IgD-negative memory B cell (primary cell): ENCODE results near the gene SLC50A1. TPM values are rescaled to one million over a fixed set of nuclear protein-coding genes. Genes with fewer than 3 reads are reported as not detected.
A peak's percentile ranks its signal among the peaks of the same experiment; 100 is the strongest.

Experiments used
- H3K27ac Mint-ChIP-seq, 3 donors: one replicate each; pipeline ENCODE4 v1.8.0; 2020 to 2022; ENCODE audit warnings: mild to moderate bottlenecking in 3 of 3, mixed read lengths in 3 of 3, moderate library complexity in 1 of 3
- H3K27me3 Mint-ChIP-seq: one replicate; pipeline ENCODE4 v1.8.0; 2021; ENCODE audit warnings: mixed read lengths
- H3K36me3 Mint-ChIP-seq: one replicate; pipeline ENCODE4 v1.8.0; 2020; ENCODE audit warnings: mild to moderate bottlenecking, mixed read lengths
- H3K4me1 Mint-ChIP-seq, 3 donors: one replicate each; pipeline ENCODE4 v1.8.0; 2020 to 2022; ENCODE audit warnings: mixed read lengths in 3 of 3, mild to moderate bottlenecking in 1 of 3
- H3K4me3 Mint-ChIP-seq, 4 donors: one replicate each; pipeline ENCODE4 v1.8.0; 2020 to 2022; ENCODE audit warnings: mild to moderate bottlenecking in 4 of 4, mixed read lengths in 4 of 4, moderate library complexity in 3 of 4
- H3K9me3 Mint-ChIP-seq, 3 donors: one replicate each; pipeline ENCODE4 v1.8.0; 2020 to 2021; ENCODE audit warnings: mixed read lengths in 3 of 3, mild to moderate bottlenecking in 1 of 3
- polyA plus RNA-seq: library from polyadenylated mRNA; unstranded; fragments of 300-500 nt; fragmentation: Illumina TruSeq; gene quantifications from one replicate; pipeline ENCODE4 v1.2.3, GENCODE V29; 2021

SLC50A1 gene
- polyA plus RNA-seq, 1 donor from 2014 or later: 72.9 TPM

DNA sequence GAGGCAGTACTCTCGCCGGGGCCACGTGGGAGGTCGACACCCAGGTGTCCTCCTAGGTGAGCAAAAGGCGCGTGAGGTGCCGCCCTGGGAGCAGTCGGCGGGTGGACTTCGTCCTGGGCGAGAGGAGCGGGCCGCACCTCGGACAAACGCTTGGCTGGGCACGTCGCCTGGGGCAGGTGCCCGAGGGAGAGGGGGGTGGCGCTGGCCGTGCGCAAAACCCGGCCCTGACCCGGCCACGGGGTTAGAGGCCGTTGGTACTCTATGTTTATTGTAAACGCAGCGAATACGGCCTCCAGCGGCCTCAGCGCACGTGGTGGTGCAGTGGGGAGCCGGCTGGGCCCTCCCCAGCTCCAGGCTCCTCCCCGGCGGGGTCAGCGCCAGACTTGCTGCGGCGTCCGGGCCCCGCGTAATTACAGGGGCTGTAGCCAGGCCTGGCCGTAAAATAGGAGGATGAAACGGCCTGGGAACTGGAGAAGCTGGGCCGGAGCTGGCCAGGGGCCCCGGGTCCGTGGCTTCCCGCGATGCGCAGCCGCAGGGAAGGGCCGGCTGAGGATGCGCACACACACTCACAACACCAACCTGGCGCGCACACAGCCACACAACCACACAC lies 9.6 kb upstream of the SLC50A1 start:
- no peaks in the 10 kb centered on the region for H3K36me3 Mint-ChIP-seq
- peaks cover 37% of the 10 kb centered on the region for H3K27me3 Mint-ChIP-seq
- peak overlapping the region in 2 of 4 donors; percentile 63 to 94 for H3K4me3 Mint-ChIP-seq
- H3K9me3 Mint-ChIP-seq: no peaks in the 10 kb centered on the region
- H3K27ac Mint-ChIP-seq: no peak overlapping the region
- H3K4me1 Mint-ChIP-seq: peaks cover 15 to 18% (median 16%) of the 10 kb centered on the region in 3 donors

DNA sequence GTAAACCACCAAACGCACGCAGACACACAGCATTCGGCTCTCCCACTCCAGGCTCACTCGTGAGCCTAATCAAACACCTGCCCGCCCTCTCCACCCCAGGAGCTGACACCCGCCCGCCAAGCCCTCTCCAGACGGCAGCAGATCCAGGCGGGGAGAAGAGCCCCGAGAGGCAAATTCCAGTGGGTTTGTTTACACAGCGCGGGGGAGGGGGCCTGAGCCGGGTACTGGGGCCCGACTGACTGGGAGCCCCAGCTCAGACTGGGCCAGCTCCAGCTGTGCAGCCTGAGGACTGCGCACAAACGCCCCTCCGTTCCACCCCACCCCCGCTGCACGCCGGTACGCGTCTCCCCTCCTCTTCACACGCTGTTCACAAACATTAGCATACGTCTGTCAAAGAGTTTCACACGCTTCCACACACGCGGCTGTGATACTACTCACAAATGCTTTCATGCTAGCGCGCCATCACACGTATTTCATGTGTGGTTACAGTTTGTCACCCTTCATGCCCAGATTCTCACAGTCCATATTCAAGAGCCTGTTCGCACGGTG lies 9.0 kb upstream of the SLC50A1 start:
- Mint-ChIP-seq H3K27ac (peak overlapping the region in 1 of 3 donors; percentile 23), H3K4me1 (peaks cover 15 to 18% (median 16%) of the 10 kb centered on the region in 3 donors), H3K9me3 (no peaks in the 10 kb centered on the region), H3K4me3 (peak overlapping the region; percentile 33 to 94 (median 86)), H3K27me3 (peaks cover 37% of the 10 kb centered on the region), H3K36me3 (no peaks in the 10 kb centered on the region)

DNA sequence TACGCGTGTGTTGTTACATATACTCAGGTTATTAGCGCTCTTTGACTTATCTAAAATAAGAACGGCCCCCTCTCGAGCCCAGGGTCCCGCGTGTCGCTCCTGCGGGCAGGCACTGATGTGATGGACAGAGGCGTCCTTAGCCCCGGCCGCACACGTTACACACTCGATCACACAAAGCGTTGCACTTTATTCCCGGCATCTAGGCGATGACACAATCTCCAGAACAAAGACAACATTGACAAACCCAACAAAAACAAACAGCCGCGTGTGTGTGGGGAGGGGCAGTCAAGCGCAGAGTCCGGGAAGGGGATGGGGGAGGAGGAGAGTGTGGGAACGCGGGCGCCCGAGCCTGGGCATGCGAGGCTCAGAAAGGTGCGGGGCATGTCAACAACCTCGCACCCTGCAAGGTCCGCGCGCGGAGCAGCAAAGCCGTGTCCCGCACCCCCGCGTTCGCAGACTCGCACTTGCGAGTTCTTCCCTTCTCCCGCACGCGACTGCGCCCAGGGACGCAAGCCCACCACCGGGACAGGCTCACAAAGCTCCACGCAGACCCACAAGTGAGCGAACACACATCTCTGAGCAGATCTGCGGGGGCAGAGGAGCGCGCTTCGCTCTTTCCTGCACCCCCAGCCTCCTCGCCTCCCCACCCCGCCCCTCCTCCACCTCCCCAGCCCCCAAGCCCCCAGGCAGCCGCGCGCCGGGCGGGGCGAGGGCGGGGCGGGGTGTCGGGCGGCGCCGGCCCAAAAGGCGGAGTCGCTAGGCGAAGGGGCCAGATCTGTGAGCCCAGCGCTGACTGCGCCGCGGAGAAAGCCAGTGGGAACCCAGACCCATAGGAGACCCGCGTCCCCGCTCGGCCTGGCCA lies 8.3 kb upstream of the SLC50A1 start, which contains the start of gene EFNA1:
Gene EFNA1 (plus strand): TSS at position 772 of the 862 bp plus-strand sequence. CDS start 102 bp downstream, outside the sequence.
- no peaks in the 10 kb centered on the region for H3K9me3 Mint-ChIP-seq
- peak within 1 kb of the TSS in 2 of 3 donors; percentile 3 to 23 for H3K27ac Mint-ChIP-seq
- H3K4me1 Mint-ChIP-seq: peaks cover 15 to 18% (median 16%) of the 10 kb centered on the region in 3 donors
- H3K27me3 Mint-ChIP-seq: peaks cover 37% of the 10 kb centered on the region
- no peaks in the 10 kb centered on the region for H3K36me3 Mint-ChIP-seq
- H3K4me3 Mint-ChIP-seq: peak within 1 kb of the TSS; percentile 67 to 94 (median 86)

DNA sequence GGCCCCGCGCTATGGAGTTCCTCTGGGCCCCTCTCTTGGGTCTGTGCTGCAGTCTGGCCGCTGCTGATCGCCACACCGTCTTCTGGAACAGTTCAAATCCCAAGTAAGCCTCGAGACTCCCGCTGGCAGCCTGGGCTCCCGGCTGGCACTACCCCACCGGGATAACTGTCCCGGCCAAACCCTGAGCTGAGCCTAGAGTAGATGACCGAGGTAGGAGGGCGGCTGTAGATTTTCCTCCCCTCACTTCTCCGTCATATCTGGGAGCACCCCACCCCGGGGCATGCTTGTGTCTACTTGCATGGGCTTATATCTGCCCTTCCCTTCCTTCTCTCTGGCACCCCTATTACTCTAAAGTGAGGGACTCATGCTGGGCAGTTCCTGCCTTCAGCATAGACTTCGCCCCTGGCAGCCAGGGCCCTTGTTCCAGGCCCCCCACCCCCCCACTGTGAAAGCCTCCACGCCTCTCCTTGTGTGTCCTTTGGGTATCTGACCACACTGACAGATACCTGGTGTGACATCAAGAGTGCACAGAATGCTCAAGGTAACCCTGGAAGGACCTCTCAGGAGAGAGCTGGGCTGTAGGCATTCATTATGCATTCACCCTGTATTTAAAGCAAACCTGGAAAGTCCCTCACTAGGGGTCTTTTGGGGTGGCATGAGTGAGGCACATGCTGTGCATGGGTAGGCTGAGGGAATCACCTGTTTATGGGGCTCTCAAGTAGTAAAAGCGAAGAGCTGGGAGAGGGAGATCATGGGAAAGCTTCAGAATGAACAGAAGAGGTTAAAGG lies 7.5 kb upstream of the SLC50A1 start:
- no peak overlapping the region for H3K27ac Mint-ChIP-seq
- H3K9me3 Mint-ChIP-seq: no peaks in the 10 kb centered on the region
- no peaks in the 10 kb centered on the region for H3K36me3 Mint-ChIP-seq
- H3K4me3 Mint-ChIP-seq: peak overlapping the region; percentile 67 to 88 (median 77)
- peaks cover 15 to 18% (median 16%) of the 10 kb centered on the region in 3 donors for H3K4me1 Mint-ChIP-seq
- peaks cover 37% of the 10 kb centered on the region for H3K27me3 Mint-ChIP-seq

DNA sequence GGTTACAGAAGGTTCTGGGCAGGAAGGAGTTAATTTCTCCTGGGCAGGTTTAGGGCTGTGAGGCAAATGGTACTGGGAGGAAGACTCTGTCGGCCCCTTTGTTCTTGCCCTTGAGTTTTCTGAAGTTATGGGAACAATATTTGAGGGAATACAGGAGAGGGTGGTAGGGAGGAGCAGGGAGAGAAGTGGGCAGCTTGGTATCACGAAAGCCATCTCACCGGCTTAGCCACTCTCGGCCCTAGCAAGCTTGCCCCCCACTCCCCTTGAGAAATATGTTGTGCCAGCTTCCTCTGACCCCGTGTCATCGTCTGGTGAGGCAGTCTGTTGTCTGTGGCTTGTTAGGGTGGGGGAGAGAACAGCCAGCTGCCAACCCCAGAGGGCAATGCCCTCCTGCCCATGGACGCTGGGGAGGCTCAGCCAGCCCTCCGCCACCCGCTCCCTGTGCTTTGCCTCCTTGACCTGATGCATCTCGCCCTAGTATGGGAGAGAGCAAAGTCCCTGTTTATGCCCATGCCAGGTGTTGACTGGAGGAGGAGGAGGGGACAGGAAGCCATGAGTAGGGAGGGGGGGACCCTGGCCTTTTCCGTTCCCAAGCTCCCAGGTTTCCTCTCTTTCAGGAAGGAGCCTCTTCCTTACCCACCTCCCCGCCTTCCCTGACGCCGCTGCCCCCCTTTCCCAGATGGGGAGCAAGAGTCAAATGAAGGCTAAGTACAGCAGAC lies 6.7 kb upstream of the SLC50A1 start:
- no peaks in the 10 kb centered on the region for H3K36me3 Mint-ChIP-seq
- peaks cover 37% of the 10 kb centered on the region for H3K27me3 Mint-ChIP-seq
- H3K9me3 Mint-ChIP-seq: no peaks in the 10 kb centered on the region
- peaks cover 15 to 18% (median 16%) of the 10 kb centered on the region in 3 donors for H3K4me1 Mint-ChIP-seq
- H3K4me3 Mint-ChIP-seq: peak overlapping the region; percentile 47 to 75 (median 61)
- no peak overlapping the region for H3K27ac Mint-ChIP-seq

DNA sequence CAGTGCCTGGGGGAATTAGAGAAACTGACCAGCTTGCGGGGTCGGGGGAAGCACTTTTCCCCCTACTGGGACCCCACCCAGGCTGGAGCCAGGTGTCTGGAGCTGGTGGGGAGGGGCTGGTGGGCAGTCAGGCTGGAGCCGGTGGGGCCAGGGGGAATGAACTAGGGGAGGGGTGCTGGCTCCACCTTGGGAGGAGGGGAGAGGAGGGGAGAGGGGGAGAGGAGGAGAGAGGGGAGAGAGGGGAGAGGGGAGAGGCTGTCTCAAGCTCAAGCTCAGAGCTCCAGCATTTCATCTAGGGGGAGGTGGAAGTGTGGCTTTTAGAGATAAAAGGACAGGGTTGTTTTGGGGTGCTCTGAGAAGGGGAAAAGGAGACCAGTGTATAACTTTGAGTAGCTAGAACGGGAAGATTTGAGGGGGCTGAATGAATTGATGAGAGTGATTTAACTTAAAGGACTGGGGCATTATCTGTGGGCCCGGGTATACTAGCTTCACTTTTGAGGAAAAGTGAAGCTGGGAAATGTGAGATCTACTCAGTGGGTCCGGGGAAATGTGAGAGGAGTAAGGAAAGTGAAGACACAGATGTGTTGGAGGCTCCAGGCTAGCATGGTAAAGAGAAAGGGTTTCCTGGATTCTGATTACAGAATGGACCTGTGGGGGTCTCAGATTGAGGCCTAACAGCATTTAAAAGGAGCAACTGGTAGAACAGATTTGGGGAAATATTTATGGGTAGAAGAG lies 5.2 kb upstream of the SLC50A1 start:
- peaks cover 22 to 24% (median 22%) of the 10 kb centered on the region in 3 donors for H3K4me1 Mint-ChIP-seq
- peaks cover 37% of the 10 kb centered on the region for H3K27me3 Mint-ChIP-seq
- H3K4me3 Mint-ChIP-seq: peak overlapping the region in 1 of 4 donors; percentile 86
- no peaks in the 10 kb centered on the region for H3K9me3 Mint-ChIP-seq
- no peaks in the 10 kb centered on the region for H3K36me3 Mint-ChIP-seq
- peak overlapping the region in 1 of 3 donors; percentile 20 for H3K27ac Mint-ChIP-seq

DNA sequence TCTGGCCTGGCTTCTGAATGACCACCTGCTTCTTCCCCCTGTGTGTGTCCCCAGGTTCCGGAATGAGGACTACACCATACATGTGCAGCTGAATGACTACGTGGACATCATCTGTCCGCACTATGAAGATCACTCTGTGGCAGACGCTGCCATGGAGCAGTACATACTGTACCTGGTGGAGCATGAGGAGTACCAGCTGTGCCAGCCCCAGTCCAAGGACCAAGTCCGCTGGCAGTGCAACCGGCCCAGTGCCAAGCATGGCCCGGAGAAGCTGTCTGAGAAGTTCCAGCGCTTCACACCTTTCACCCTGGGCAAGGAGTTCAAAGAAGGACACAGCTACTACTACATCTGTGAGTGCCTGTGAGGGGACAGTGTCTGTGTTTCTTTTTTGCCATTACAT lies 4.4 kb upstream of the SLC50A1 start:
- peaks cover 35% of the 10 kb centered on the region for H3K27me3 Mint-ChIP-seq
- H3K9me3 Mint-ChIP-seq: no peaks in the 10 kb centered on the region
- peak overlapping the region in 1 of 3 donors; percentile 87 for H3K27ac Mint-ChIP-seq
- H3K36me3 Mint-ChIP-seq: no peaks in the 10 kb centered on the region
- H3K4me1 Mint-ChIP-seq: peaks cover 24 to 28% (median 26%) of the 10 kb centered on the region in 3 donors
- peak overlapping the region in 1 of 4 donors; percentile 86 for H3K4me3 Mint-ChIP-seq

DNA sequence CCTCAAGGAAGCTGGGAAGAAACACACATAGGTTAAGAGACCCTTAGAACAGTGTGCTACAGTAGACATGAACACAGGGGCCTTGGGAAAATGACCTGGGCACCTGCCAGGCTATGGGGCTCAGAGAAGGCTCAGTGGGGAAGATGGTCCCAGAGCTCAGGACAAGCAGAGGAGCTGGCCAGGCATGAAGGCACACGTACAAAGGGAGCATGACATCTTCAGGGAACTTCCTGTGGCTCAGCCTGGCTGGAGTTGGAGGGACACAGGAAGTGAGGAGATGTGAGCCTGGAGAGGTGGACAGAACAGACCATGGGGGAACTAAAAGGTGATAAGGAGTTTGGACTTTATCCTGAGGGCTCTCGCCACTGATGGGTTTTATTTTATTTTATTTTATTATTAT lies 3.8 kb upstream of the SLC50A1 start:
- peak overlapping the region in 3 of 4 donors; percentile 6 to 86 (median 12) for H3K4me3 Mint-ChIP-seq
- peak overlapping the region in 2 of 3 donors; percentile 71 to 87 for H3K27ac Mint-ChIP-seq

DNA sequence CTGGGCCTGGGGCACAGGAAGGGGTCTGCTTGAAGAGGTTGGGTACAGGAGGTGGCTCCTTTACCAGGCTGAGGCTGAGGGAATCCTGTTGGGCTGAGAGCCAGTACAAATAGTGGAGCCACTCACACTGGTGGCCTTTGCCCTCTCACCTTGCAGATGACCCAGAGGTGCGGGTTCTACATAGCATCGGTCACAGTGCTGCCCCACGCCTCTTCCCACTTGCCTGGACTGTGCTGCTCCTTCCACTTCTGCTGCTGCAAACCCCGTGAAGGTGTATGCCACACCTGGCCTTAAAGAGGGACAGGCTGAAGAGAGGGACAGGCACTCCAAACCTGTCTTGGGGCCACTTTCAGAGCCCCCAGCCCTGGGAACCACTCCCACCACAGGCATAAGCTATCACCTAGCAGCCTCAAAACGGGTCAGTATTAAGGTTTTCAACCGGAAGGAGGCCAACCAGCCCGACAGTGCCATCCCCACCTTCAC lies 1.8 kb upstream of the SLC50A1 start:
- H3K36me3 Mint-ChIP-seq: no peaks in the 10 kb centered on the region
- H3K4me3 Mint-ChIP-seq: peak overlapping the region in 2 of 4 donors; percentile 70 to 95
- peaks cover 12% of the 10 kb centered on the region for H3K27me3 Mint-ChIP-seq
- H3K9me3 Mint-ChIP-seq: no peaks in the 10 kb centered on the region
- peak overlapping the region in 2 of 3 donors; percentile 35 to 97 for H3K27ac Mint-ChIP-seq
- H3K4me1 Mint-ChIP-seq: peaks cover 19 to 27% (median 24%) of the 10 kb centered on the region in 3 donors

More for the DNA sequence above, 3.8 kb upstream of the SLC50A1 start:
- Mint-ChIP-seq H3K36me3 (no peaks in the 10 kb centered on the region), H3K4me1 (peaks cover 25 to 28% (median 28%) of the 10 kb centered on the region in 3 donors), H3K9me3 (no peaks in the 10 kb centered on the region), H3K27me3 (peaks cover 30% of the 10 kb centered on the region)

DNA sequence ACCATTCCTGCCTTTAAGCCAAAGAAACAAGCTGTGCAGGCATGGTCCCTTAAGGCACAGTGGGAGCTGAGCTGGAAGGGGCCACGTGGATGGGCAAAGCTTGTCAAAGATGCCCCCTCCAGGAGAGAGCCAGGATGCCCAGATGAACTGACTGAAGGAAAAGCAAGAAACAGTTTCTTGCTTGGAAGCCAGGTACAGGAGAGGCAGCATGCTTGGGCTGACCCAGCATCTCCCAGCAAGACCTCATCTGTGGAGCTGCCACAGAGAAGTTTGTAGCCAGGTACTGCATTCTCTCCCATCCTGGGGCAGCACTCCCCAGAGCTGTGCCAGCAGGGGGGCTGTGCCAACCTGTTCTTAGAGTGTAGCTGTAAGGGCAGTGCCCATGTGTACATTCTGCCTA lies 1.3 kb upstream of the SLC50A1 start:
- Mint-ChIP-seq H3K4me3 (peak overlapping the region in 3 of 4 donors; percentile 95 to 96 (median 96)), H3K4me1 (peaks cover 20 to 25% (median 24%) of the 10 kb centered on the region in 3 donors), H3K27ac (peak overlapping the region; percentile 97 to 99 (median 97)), H3K9me3 (no peaks in the 10 kb centered on the region), H3K27me3 (peaks cover 8% of the 10 kb centered on the region), H3K36me3 (no peaks in the 10 kb centered on the region)

DNA sequence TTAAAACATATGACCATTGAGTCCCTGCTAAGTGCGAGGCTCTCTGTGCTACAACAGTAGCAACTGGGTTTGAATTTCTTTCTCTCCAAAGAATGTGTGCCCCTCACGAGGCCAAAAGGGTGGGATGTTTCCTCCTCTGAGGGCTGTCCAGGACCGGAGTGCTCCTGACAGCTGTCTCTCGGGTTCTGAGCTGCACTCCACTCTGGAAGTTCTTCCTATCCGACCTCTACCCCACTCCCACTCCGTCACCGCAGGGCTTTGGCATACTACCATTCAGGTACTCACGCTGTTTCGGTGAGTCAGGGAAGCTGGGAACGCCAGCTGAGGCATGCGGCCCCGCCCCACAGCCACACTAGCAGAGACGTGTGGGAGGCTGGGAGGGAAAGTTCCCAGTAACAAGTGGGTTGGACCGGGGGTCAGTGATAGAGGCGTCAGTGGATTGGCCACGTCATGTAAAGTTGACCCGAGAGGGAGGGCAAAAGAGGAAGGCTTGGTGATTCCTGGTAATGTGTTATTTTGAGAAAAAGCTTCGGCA lies 705 bp upstream of the SLC50A1 start:
- H3K4me3 Mint-ChIP-seq: peak overlapping the region; percentile 95 to 99 (median 96)
- peak overlapping the region; percentile 97 to 99 (median 97) for H3K27ac Mint-ChIP-seq
- H3K36me3 Mint-ChIP-seq: no peaks in the 10 kb centered on the region
- no peaks in the 10 kb centered on the region for H3K9me3 Mint-ChIP-seq
- H3K4me1 Mint-ChIP-seq: peaks cover 22 to 25% (median 24%) of the 10 kb centered on the region in 3 donors
- peaks cover 3% of the 10 kb centered on the region for H3K27me3 Mint-ChIP-seq

DNA sequence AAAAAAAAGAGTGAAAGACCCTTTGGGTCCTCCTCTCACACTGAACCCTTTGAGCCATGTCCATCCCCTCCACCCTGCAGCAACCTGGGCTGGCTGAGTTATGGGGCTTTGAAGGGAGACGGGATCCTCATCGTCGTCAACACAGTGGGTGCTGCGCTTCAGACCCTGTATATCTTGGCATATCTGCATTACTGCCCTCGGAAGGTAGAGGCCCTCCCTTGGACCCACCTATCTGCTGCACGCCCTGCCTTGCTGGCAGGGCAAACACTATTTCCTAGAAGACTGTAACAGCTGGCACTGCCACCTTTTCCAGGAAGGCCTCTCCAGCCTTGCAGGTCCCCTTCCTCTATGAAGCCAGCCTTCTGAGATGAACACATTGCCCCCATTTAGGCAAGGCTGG lies 1.1 kb downstream of the SLC50A1 start:
- H3K4me3 Mint-ChIP-seq: peak overlapping the region; percentile 95 to 99 (median 96)
- H3K4me1 Mint-ChIP-seq: peaks cover 27 to 30% (median 27%) of the 10 kb centered on the region in 3 donors
- H3K36me3 Mint-ChIP-seq: no peaks in the 10 kb centered on the region
- no peaks in the 10 kb centered on the region for H3K9me3 Mint-ChIP-seq
- H3K27ac Mint-ChIP-seq: peak overlapping the region; percentile 97 to 99 (median 97)
- H3K27me3 Mint-ChIP-seq: no peaks in the 10 kb centered on the region
